ENCODE data around the gene KSR2.

DNA sequence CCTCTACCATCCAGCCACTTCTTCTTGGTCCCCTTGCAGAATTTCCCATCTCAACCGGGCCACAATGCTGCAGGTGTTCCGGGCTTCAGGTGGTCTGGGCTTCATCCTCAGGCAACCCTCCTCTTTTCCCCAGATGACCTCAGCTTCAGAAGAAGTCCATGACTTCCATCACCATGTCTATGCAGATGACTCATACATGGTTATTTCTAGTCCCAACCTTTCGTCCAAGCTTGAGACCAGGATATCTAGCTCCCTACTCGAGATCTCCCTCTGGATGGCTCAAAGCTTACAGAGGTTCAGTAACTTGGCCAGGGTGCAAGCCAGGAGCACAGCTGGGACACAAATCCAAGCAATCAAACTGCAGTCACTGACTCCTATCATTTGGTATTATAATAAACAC lies 452.8 kb downstream of the KSR2 start:
- TF ChIP-seq POLR2AphosphoS5 (IDR thresholded peaks at IDR 0.05; ENCODE audit: borderline replicate concordance, low read depth, low read length): no peak
- no peak for TF ChIP-seq EZH2 (IDR thresholded peaks at IDR 0.05)
- TF ChIP-seq FOXP2 (optimal IDR thresholded peaks at IDR 0.05; ENCODE audit: control extremely low read depth, extremely low read length, insufficient read depth): no peak

Data from SK-N-MC (cell line).